Adipocyte (in vitro differentiated cells): Measurements from ENCODE around the gene TMSB4X.

Experiments used
- DNase-seq: peaks from one replicate; pipeline ENCODE4 v3.0.0-alpha.2; 2015; ENCODE audit warnings: low read depth
- H3K27me3 ChIP-seq: replicated peaks from 2 replicates; pipeline ENCODE4 v1.7.0; 2013; ENCODE audit warnings: mild to moderate bottlenecking, low read length, moderate library complexity; ENCODE audit not compliant: control insufficient read depth, insufficient read depth
- H3K36me3 ChIP-seq: 2 replicates; pipeline ENCODE4 v1.7.0; 2013; ENCODE audit warnings: low read length, mild to moderate bottlenecking, moderate library complexity; ENCODE audit not compliant: control insufficient read depth, insufficient read depth, severe bottlenecking
- H3K4me1 ChIP-seq: 2 replicates; pipeline ENCODE4 v1.7.0; 2013; ENCODE audit warnings: mild to moderate bottlenecking, low read length, moderate library complexity; ENCODE audit not compliant: control insufficient read depth, insufficient read depth
- H3K4me3 ChIP-seq: 2 replicates; pipeline ENCODE4 v1.7.0; 2013; ENCODE audit warnings: mild to moderate bottlenecking, low read length, moderate library complexity
- H3K9ac ChIP-seq: 2 replicates; pipeline ENCODE4 v1.7.0; 2013; ENCODE audit warnings: mild to moderate bottlenecking, low read length, moderate library complexity
- H3K9me3 ChIP-seq: 2 replicates; pipeline ENCODE4 v1.7.0; 2013; ENCODE audit warnings: mild to moderate bottlenecking, low read length, moderate library complexity; ENCODE audit not compliant: control insufficient read depth

TMSB4X gene

GRCh38 chrX:12946838-12947544 lies 27.9 kb upstream of the TMSB4X start:
- no peak overlapping the region for H3K4me3 ChIP-seq
- DNase-seq = peak; percentile 95

DNA sequence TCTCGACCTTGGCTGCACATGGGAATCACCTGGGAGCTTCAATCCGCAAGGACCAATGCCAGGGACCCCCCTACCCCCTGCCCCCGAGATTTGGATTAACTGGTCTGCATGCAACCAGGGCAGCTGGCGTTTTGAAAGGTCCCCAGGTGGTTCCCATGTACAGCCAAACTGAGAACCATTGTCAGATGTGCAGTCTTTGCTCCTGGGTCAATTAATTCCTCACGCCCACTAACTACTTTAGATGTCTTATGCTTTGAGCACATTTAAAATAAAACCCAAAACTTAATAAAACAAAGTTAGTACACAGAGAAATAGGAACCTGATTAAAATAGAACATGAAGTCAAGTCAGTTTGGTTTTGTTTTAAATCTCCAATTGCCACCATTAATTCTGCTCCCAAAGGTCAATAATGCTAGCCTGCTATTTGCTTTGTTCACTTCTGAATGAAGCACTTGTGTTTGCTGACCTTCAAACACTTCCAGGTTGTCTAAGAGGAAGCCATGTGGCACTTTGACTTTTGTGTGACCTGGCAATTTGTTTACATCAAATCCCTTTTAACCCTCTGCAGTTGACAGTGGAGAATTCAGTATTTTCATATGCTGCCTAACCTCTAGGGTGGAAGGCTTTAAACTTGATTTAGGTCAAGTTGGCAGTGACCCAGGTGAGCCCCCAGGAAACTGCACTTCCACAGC lies 27.2 kb upstream of the TMSB4X start:
- H3K27me3 ChIP-seq = no peaks in the 10 kb centered on the region
- peaks cover 16% of the 10 kb centered on the region for H3K4me1 ChIP-seq
- H3K36me3 ChIP-seq = no peaks in the 10 kb centered on the region
- no peak overlapping the region for H3K9ac ChIP-seq
- H3K4me3 ChIP-seq = no peak overlapping the region
- H3K9me3 ChIP-seq = no peaks in the 10 kb centered on the region
- DNase-seq = no peak

More at GRCh38 chrX:12946838-12947544, 27.9 kb upstream of the TMSB4X start:
- Histone ChIP-seq H3K9ac (peak overlapping the region; percentile 63), H3K36me3 (no peaks in the 10 kb centered on the region), H3K9me3 (no peaks in the 10 kb centered on the region), H3K4me1 (peaks cover 16% of the 10 kb centered on the region), H3K27me3 (no peaks in the 10 kb centered on the region)

DNA sequence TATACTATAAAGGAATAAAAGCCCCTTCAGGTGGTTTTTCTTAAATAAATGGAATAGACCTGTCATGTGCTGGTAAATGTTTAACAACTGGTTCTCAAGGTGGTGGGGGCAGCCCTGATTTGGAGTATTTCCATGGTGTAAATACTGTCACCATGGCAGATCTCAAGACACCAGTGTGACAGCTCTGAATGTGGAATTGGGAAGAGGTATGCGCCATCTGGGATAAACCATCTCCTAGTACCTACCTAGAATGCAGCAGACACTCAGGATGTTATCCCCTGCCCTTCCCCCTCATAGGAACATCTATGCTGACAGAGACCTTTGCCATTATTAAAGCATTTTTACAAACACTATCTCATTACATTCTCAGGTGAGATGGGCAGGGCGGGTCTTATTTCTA lies 26.4 kb upstream of the TMSB4X start:
- Histone ChIP-seq H3K4me3 (no peak overlapping the region), H3K4me1 (peaks cover 16% of the 10 kb centered on the region), H3K36me3 (no peaks in the 10 kb centered on the region), H3K27me3 (no peaks in the 10 kb centered on the region), H3K9ac (no peak overlapping the region), H3K9me3 (no peaks in the 10 kb centered on the region)
- no peak for DNase-seq

DNA sequence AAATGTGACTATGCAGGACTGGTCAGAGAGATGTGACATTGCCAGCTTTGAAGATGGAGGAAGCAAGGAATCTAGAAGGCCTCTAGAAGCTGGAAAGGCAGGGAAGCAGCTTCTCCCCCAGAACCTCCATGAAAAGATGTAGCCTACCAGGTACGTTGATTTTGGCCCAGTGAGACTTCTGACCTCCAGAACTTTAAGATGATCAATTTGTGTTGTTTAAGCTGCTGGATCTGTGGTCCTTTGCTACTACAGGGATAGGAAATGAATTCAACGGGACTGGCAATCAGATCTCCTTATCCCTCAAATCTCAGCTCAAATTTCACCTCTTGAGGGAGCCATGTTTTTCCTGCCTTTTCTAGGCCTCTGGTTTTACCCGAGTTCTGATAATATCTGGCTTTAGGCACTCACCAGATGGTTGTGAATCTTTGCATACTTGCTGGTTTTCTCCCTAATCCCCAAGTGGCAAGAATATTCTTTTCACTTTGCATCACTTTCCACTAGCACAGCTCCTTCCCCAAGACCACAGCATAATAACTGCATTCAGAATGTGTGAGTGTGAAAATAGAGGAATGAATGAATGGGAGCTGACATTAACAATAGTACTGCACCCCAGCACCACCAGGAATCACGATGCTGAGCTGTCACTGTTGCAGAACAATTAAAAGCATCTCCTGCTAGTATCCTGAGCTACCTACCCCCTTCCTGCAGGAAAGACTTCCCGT lies 25.5 kb upstream of the TMSB4X start:
- H3K9me3 ChIP-seq = no peaks in the 10 kb centered on the region
- peak overlapping the region; percentile 57 for H3K9ac ChIP-seq
- peaks cover 16% of the 10 kb centered on the region for H3K4me1 ChIP-seq
- peak overlapping the region; percentile 5 for H3K4me3 ChIP-seq
- peak; percentile 86 for DNase-seq
- H3K36me3 ChIP-seq = no peaks in the 10 kb centered on the region
- no peaks in the 10 kb centered on the region for H3K27me3 ChIP-seq

- peak; percentile 89 for DNase-seq
- Histone ChIP-seq H3K36me3 (no peaks in the 10 kb centered on the region), H3K9me3 (no peaks in the 10 kb centered on the region), H3K4me1 (peaks cover 16% of the 10 kb centered on the region), H3K27me3 (no peaks in the 10 kb centered on the region), H3K9ac (peak overlapping the region; percentile 57), H3K4me3 (peak overlapping the region; percentile 5)
Observed at GRCh38 chrX:12949927-12950656, 24.8 kb upstream of the TMSB4X start.

- H3K9me3 ChIP-seq = no peaks in the 10 kb centered on the region
- no peaks in the 10 kb centered on the region for H3K36me3 ChIP-seq
- no peak for DNase-seq
- no peaks in the 10 kb centered on the region for H3K27me3 ChIP-seq
- peaks cover 21% of the 10 kb centered on the region for H3K4me1 ChIP-seq
- no peak overlapping the region for H3K9ac ChIP-seq
- H3K4me3 ChIP-seq = no peak overlapping the region
Observed at GRCh38 chrX:12950851-12951594, 23.9 kb upstream of the TMSB4X start.

GRCh38 chrX:12951595-12951975 lies 23.3 kb upstream of the TMSB4X start:
- H3K27me3 ChIP-seq = no peaks in the 10 kb centered on the region
- H3K4me1 ChIP-seq = peaks cover 27% of the 10 kb centered on the region
- H3K4me3 ChIP-seq = no peak overlapping the region
- DNase-seq = no peak
- no peak overlapping the region for H3K9ac ChIP-seq
- H3K9me3 ChIP-seq = no peaks in the 10 kb centered on the region
- no peaks in the 10 kb centered on the region for H3K36me3 ChIP-seq

GRCh38 chrX:12953420-12953819 lies 21.5 kb upstream of the TMSB4X start:
- H3K36me3 ChIP-seq = no peaks in the 10 kb centered on the region
- no peaks in the 10 kb centered on the region for H3K27me3 ChIP-seq
- H3K9ac ChIP-seq = no peak overlapping the region
- H3K9me3 ChIP-seq = no peaks in the 10 kb centered on the region
- H3K4me1 ChIP-seq = peaks cover 27% of the 10 kb centered on the region
- DNase-seq = no peak
- H3K4me3 ChIP-seq = no peak overlapping the region

DNA sequence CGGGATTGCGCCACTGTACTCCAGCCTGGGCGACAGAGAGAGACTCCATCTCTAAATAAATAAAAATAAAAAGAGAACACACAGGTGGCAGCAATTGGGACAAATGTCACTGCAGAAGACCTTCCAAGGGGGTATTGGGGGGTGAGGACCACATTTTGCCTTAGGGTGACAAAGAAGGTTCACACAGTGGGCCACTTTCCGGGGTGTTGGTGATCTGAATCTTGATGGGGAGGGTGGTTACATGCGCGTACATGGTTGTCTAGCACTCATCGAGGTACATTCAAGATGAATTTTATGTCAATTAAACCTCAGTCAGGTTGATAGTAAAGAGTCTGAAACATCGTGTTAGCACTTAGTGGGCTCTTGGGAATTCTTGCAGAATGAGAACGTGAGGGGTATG lies 20.5 kb upstream of the TMSB4X start:
- Histone ChIP-seq H3K36me3 (no peaks in the 10 kb centered on the region), H3K27me3 (no peaks in the 10 kb centered on the region), H3K9me3 (no peaks in the 10 kb centered on the region), H3K4me1 (peaks cover 26% of the 10 kb centered on the region), H3K9ac (no peak overlapping the region), H3K4me3 (no peak overlapping the region)
- no peak for DNase-seq

DNA sequence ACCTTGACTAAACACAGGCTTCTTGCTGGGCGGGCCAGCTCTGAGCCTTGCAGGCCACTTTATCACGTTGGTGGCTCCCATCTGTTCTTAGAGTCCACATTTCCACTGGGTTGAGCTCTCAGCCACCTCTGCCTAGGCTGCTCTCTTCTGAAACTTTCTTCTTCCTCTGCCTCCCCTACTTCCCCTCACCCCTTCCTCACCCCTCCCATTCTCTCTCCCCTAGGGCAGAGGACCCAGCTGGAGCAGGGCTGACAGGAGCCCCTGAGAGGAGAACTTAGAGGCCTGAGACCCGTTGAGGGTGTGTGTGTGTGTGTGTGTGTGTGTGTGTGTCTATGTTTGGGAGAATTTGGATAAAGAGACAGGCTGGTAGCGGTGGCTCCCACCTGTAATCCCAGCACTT lies 19.9 kb upstream of the TMSB4X start:
- Histone ChIP-seq H3K4me3 (no peak overlapping the region), H3K9ac (no peak overlapping the region), H3K9me3 (no peaks in the 10 kb centered on the region), H3K36me3 (no peaks in the 10 kb centered on the region), H3K27me3 (no peaks in the 10 kb centered on the region), H3K4me1 (peaks cover 20% of the 10 kb centered on the region)
- DNase-seq = no peak
